ENCODE measurements around the gene HDAC4.

HDAC4 gene

DNA sequence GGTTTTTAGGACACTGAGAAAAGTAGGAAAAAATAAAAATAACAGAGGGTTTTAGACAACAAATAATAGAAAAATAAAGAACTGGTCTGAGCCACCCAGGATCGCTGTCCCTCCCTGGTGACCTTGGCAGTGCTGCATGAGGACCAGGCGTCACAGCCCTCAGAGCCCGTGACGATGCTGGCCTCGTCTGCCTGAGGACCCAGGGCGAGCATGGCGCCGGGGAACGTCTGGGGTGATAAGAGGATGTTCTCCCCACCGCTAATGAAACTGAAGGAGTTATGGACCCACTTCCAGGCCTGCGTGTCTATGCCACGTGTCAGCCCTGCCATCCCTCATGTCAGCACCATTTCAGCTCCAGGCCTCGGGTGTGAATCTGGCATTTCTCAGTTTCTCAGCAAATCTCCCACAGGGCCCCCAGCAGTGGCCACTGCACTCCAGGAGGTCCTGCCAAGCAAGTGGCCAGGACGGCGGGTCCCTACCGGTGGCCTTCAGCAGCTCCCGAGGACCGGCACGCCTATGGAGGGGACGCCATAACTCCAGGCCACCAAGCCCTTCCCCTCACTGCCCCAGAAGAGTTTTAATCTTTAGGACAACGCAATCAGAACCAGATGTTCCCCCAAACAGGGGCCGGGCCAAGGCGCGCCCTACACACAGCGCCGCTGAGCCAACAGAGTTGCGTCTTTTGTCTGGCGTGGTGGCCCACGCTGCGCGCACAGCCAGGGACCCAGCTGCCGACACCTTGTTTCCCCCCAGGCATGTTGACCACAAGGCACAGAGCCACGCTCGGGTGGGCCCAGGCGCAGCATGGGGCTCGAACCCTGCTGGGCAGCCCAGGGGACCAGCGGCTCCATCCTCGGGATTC lies 373.2 kb downstream of the HDAC4 start:
- no peaks in the 10 kb centered on the region for H4K20me1 ChIP-seq (ENCODE audit: insufficient read depth, low read length, poor library complexity, severe bottlenecking)

GRCh38 chr2:239026711-239027361 lies 374.0 kb downstream of the HDAC4 start:
- Histone ChIP-seq H3K27me3 (ENCODE audit: insufficient read depth, low read length, poor library complexity, severe bottlenecking) (no peaks in the 10 kb centered on the region), H2AFZ (ENCODE audit: low read length) (no peak overlapping the region), H3K4me2 (ENCODE audit: low read depth, low read length, poor library complexity, severe bottlenecking) (no peak overlapping the region), H3K36me3 (ENCODE audit: insufficient read depth, low read length) (no peaks in the 10 kb centered on the region), H3K9ac (ENCODE audit: low read depth, low read length, poor library complexity, severe bottlenecking) (no peak overlapping the region), H3K9me2 (replicated peaks; ENCODE audit: low read depth, low read length) (no peaks in the 10 kb centered on the region), H3K9me3 (ENCODE audit: insufficient read depth, low read depth, low read length) (no peaks in the 10 kb centered on the region), H3K4me3 (ENCODE audit: low read length, poor library complexity, severe bottlenecking) (no peak overlapping the region), H3F3A (ENCODE audit: low read depth) (no peaks in the 10 kb centered on the region), H3K4me1 (ENCODE audit: insufficient read depth, low read length, poor library complexity, severe bottlenecking) (no peaks in the 10 kb centered on the region), H3K79me2 (ENCODE audit: insufficient read depth, low read length) (no peaks in the 10 kb centered on the region), H4K20me1 (ENCODE audit: insufficient read depth, low read length, poor library complexity, severe bottlenecking) (no peaks in the 10 kb centered on the region)
- TF ChIP-seq, protein P1, sequence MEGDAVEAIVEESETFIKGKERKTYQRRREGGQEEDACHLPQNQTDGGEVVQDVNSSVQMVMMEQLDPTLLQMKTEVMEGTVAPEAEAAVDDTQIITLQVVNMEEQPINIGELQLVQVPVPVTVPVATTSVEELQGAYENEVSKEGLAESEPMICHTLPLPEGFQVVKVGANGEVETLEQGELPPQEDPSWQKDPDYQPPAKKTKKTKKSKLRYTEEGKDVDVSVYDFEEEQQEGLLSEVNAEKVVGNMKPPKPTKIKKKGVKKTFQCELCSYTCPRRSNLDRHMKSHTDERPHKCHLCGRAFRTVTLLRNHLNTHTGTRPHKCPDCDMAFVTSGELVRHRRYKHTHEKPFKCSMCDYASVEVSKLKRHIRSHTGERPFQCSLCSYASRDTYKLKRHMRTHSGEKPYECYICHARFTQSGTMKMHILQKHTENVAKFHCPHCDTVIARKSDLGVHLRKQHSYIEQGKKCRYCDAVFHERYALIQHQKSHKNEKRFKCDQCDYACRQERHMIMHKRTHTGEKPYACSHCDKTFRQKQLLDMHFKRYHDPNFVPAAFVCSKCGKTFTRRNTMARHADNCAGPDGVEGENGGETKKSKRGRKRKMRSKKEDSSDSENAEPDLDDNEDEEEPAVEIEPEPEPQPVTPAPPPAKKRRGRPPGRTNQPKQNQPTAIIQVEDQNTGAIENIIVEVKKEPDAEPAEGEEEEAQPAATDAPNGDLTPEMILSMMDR (conservative IDR thresholded peaks at IDR 0.05; ENCODE audit: low read length), result no peak
- TF ChIP-seq EZH2phosphoT487 (IDR thresholded peaks at IDR 0.05; ENCODE audit: borderline replicate concordance), result no peak

More for the DNA sequence above, 373.2 kb downstream of the HDAC4 start:
- Histone ChIP-seq H3K4me3 (ENCODE audit: low read length, poor library complexity, severe bottlenecking) (no peak overlapping the region), H2AFZ (ENCODE audit: low read length) (no peak overlapping the region), H3K4me1 (ENCODE audit: insufficient read depth, low read length, poor library complexity, severe bottlenecking) (no peaks in the 10 kb centered on the region), H3K4me2 (ENCODE audit: low read depth, low read length, poor library complexity, severe bottlenecking) (no peak overlapping the region), H3K27me3 (ENCODE audit: insufficient read depth, low read length, poor library complexity, severe bottlenecking) (no peaks in the 10 kb centered on the region), H3K79me2 (ENCODE audit: insufficient read depth, low read length) (no peaks in the 10 kb centered on the region), H3K9me3 (ENCODE audit: insufficient read depth, low read depth, low read length) (no peaks in the 10 kb centered on the region), H3K9me2 (replicated peaks; ENCODE audit: low read depth, low read length) (no peaks in the 10 kb centered on the region), H3K9ac (ENCODE audit: low read depth, low read length, poor library complexity, severe bottlenecking) (no peak overlapping the region), H3K36me3 (ENCODE audit: insufficient read depth, low read length) (no peaks in the 10 kb centered on the region), H3F3A (ENCODE audit: low read depth) (no peaks in the 10 kb centered on the region)
- TF ChIP-seq, protein P1 (conservative IDR thresholded peaks at IDR 0.05; ENCODE audit: low read length), result no peak
- no peak for TF ChIP-seq EZH2phosphoT487 (IDR thresholded peaks at IDR 0.05; ENCODE audit: borderline replicate concordance)

DNA sequence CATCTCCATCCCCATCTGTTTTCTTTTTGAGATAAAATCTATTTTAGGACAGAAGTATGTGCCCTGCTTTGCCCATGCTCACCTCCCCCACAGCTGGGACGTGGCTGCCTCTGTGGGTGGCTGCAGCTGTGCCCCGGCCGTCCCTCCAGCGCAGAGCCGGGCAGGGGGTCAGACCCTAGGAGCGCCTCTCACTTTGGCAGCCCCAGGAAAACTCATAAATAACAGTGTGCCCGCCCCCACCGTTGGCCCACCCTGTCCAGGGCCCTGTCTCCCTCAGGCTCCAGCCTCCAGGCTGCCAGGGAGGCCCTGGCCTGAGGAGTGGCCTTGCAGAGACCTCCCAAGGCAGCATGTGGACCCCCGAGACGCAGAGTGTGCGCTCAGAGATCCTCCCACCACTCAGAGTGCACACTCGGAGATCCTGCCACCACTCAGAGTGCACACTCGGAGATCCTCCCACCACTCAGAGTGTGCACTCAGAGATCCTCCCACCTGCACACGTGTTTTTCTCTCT lies 374.8 kb downstream of the HDAC4 start:
- no peak overlapping the region for H3K9ac ChIP-seq (ENCODE audit: low read depth, low read length, poor library complexity, severe bottlenecking)
- TF ChIP-seq, protein P1 (conservative IDR thresholded peaks at IDR 0.05; ENCODE audit: low read length), result no peak
- no peaks in the 10 kb centered on the region for H3F3A ChIP-seq (ENCODE audit: low read depth)
- H3K9me3 ChIP-seq (ENCODE audit: insufficient read depth, low read depth, low read length), result no peaks in the 10 kb centered on the region
- H3K4me1 ChIP-seq (ENCODE audit: insufficient read depth, low read length, poor library complexity, severe bottlenecking), result no peaks in the 10 kb centered on the region
- H3K36me3 ChIP-seq (ENCODE audit: insufficient read depth, low read length), result no peaks in the 10 kb centered on the region
- H3K4me2 ChIP-seq (ENCODE audit: low read depth, low read length, poor library complexity, severe bottlenecking), result no peak overlapping the region
- no peaks in the 10 kb centered on the region for H3K79me2 ChIP-seq (ENCODE audit: insufficient read depth, low read length)
- H4K20me1 ChIP-seq (ENCODE audit: insufficient read depth, low read length, poor library complexity, severe bottlenecking), result no peaks in the 10 kb centered on the region
- no peaks in the 10 kb centered on the region for H3K9me2 ChIP-seq (replicated peaks; ENCODE audit: low read depth, low read length)
- H3K27me3 ChIP-seq (ENCODE audit: insufficient read depth, low read length, poor library complexity, severe bottlenecking), result no peaks in the 10 kb centered on the region
- no peak overlapping the region for H3K4me3 ChIP-seq (ENCODE audit: low read length, poor library complexity, severe bottlenecking)
- no peak overlapping the region for H2AFZ ChIP-seq (ENCODE audit: low read length)

Data from Loucy (cell line).